Stimulated activated CD8-positive, alpha-beta memory T cell treated with anti-CD3 and anti-CD28 coated beads, Interleukin-15, amount 100 ng/mL, for 48 hours (primary cell): ENCODE data around the gene MED10.

Experiments used
- DNase-seq, 2 donors: peaks; one replicate each; pipeline ENCODE4 v3.0.0-alpha.2; 2020; ENCODE audit warnings: low read depth in 2 of 2

Gene MED10

DNA sequence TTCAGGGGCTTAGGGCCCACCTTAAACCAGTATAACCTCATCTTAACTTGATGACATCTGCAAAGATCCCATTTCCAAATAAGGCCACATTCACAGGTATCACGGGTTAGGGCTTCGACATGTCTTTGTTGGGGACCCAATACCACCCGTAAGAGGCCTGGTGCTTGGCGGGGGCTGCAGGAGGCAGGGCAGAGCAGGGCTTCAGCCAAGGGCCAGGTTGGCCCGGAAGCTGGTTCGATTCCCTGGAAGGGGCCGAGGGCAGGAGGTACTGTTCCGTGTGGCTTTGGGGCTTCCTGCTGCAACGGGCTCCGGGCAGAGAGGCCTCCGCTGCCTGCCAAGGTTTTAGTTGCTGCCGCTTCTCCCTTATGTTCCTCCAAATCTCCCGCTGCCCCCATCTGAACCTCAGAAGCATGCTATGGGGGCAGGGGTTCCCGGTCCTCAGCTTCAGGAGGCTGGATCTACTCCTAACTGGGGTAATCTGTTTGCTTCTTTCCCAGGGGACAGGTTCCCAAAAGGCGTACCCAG, 29.8 kb downstream of the MED10 start:
- no peak for DNase-seq

DNA sequence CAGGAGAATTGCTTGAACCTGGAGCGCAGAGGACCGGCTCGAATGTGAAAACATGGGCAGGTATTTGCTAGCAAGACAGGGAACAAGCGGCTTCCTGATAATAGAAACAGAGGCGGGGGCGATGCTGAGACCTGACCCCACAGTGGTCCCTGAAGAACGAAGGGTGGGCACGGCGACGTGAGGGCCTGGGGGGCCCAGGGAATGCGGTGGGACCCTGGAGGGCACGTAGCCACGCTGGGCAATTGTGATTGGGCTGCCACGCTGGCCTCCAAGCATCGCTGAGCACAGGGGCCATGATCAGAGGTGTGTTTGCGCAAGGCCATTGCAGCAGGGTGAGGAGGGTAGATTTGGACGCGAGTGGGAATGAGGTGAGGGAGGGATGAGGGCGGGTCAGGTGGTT, 30.7 kb downstream of the MED10 start:
- no peak for DNase-seq

DNA sequence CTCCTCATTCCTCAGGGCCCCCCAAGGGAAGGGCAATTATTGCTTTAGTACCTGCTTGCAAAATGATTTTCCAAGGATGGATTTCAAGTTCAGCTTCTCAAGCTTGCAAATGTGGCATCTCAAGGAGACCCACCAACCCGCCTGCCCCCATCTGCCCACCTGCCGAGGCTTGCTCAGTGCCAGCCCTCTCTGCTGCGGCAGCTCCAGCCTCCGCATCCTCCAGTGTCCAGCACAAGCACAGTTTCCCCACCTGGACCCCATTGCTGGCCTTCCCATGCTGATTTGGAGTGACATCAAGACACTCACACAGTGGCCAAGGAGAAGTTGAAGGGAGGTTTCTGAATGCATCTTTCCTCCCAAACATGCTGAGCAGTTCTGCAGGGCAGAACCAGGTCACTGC, 31.2 kb downstream of the MED10 start:
- no peak for DNase-seq

DNA sequence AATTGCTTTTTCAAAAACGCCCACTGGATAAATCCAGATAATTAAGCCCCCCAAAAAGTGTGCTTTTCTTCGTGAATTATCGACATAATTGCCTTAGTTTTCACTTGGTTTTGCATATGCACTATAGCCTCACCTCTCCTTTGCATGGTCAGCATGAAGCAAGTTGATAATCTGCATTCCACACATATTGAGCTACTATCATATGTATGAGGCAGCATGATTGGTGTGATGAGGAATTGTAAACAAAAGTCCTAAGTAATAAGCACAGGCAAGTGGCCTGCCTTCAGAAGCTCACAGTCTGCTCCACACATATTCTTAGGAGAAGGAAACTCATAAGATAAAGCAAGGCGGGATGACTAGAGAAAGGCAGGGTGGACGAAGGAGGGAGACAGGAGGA, 33.8 kb downstream of the MED10 start:
- no peak for DNase-seq

DNA sequence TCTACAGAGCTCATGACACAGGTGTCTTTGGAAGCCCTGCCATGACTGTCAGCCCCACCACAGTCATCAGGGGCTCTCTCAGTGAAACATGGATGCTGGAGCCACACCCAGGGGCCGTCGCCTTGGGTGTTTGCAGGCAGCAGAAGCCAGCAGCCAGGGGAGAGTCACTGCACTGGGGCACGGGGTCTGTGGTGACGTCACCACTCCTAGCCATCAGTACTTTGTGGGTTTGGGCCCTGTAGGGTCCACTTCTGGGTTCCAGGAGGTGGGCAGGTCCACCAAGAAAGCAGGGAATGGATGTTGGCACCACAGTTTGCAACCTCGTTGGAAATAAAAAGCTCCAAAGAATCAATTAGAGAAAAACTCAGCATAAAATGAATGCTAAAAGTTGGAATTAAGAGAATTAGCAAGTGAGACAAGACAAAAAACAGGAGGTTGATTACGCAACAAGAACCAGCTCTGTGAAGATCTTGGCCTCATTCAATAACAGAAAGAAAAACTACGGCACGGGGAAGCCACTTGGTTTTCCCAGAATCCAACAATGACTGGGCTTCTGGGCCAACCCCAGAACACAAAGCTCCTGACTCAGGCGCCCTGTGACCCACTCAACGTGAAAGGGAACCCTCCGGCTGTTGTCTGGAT, 34.3 kb downstream of the MED10 start:
- no peak for DNase-seq

DNA sequence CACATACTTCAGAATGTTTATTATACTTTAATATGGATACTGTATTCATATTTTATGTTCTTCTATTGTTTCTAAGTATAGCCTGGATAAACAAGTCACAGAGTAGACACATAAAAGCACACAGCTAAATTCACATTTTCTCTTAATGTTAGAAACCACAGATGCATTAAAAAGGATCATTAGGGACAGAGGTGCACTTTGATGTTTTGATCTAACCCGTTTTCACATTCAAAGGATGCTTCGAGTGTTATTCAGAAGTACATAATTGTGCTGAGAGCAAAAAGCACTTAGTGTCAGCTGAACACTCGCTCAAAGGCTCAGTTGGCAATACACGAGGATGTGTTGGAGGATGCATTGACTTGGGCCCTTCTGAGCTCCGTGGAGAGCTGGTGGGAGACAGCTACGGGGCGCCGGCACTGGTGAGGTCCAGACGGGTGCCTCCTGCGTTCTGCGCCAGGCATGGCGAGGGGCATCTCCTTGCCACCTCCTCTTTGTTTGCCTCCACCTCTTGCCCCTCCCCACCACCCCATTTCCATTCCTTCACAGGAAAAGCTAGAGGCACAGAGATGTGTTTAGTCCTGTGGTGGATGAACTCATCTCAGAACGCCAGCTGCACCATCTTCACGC, 35.5 kb downstream of the MED10 start:
- no peak for DNase-seq

DNA sequence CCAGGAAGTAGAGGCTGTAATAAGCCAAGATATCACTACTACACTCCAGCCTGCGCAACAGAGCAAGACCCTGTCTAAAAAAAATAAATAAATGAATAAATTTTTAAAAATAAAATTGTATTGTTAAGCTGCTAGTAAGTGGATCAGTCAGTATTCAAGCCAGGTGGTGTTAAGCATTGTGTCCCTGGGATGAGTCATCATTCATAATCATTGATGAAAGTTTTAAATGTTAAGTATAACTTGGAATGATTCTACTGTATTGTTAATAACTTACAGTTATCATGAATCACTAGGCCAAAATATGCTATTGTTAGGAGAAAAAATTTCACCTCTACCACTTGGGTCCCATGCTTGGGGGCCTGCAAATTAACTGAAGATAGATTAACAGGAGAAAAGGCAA, 38.2 kb downstream of the MED10 start:
- DNase-seq, result no peak

DNA sequence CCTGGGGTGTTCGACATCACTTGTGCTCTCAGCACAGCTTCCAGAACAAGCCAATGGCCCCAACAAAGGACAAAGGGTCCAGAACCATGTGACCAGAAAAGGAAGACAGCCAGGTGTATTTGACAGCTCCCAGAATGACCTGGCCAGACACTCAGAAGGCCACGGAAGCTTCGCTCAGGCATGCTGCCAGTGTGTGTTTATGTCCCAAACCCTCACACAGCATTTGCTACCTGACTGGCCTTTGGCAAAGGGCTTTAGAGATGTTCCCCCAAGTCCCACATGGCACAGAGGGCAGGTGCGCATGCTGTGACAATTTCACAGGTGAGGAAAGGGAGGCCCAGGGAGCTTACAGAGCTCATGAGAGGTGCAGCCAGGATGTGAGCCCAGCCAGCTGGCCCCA, 39.5 kb downstream of the MED10 start:
- no peak for DNase-seq

DNA sequence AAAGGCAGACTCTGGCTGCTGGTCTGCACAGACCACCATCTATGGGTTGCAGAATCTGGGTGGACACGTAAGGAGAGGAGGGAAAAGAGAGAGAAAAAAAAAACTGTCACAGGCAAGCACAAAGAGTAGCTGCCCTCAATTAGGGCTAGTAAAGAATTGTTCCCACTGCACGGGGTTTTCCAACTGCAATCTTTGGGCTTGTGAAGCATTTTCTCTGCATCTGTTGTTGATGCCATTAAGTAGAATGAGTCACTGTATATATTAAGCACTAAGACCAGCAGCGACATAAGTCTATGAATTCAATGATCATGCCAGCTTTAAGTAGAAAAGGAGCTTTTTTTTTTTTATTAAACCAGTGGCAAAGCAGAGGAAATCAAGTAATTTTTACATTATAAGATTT, 40.2 kb downstream of the MED10 start:
- no peak for DNase-seq

DNA sequence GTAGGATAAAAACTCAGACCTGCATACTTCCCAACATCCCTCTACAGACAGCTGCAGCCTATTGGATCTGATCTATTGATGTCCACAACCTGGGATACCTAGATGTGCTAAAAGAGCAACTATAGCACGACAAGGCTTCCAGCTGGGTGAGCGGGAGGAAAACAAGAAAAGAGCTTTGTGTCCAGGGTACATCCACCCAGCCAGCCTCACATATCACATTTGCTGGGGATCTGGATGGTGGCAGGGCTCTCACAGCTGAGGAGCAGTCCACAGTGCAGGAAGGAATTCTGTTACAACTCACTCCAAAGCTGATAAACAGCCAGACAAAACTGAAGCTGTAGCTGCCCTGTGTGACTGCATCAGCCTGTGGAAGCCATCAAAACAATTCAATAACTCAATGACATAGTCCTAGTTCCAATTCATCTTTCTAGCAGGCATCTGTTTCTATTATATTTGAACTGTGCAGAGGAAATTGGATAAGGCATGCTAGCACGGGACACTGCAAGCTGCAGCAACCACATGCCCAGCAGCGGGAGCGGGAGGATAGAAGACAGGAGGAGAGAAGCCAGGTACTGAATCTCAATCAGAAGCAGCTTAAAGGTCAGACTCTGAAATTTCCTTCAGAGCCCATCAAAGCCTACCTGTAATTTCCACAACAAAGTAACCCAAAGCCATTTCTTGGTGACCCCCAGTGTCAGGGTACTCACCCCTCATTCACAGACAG, 45.0 kb downstream of the MED10 start:
- DNase-seq, result no peak

DNA sequence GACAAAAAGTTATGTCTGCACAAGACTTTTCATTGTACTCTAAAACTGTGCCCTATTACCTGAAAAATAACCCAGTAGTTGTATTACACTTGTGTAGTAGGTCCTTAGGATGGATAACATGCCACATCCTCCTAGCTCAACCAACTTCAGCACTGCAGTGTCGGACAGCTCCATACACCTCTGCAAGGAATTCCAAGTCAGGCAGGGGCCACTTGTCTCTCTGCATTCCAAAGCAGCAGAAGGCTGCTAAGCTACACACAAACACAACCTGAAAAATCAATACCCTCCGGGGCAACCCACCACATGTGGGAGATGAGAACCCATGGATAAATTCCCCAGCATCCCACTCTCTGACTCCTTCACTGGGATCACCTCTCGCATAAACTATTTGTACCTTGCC, 50.2 kb downstream of the MED10 start:
- DNase-seq, result no peak

DNA sequence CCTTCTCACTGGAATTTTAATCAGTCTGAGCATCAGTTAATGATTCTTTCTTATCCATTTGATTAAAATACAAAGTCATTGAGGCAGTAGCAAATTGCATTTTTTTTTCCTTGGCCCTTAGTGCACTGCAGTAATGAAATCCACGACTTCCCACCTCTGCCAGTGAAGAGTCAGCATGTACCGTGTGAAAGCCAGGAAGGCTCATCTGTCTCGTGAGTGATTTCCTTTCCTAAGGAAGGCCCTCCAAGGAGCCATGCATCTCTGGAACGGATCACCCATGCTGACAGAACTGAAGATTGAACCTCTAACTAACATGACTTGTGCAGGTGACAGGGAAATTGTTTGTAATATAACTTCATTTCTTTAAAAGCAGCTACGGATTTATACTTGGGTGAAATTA, 51.6 kb downstream of the MED10 start:
- no peak for DNase-seq

DNA sequence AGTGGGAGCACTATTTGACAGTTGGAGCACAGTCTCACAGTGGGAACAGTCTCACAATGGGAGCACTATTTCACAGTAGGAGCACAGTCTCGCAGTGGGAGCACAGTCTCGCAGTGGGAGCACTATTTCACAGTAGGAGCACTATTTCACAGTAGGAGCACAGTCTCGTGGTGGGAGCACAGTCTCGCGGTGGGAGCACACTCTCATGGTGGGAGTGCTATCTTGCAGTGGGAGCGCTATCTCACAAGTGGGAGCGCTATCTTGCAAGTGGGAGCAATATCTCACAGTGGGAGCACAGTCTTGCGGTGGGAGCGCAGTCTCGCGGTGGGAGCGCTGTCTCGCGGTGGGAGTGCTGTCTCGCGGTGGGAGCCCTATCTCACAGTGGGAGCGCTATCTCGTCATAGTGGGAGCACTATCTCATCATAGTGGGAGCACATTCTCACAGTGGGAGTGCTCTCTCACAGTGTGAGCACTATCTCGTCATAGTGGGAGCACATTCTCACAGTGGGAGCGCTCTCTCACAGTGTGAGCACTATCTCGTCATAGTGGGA, 56.1 kb downstream of the MED10 start:
- no peak for DNase-seq
